ENCODE data around the gene MICB. TPM values are rescaled to one million over a fixed set of nuclear protein-coding genes. Genes with fewer than 3 reads are reported as not detected.
A peak's percentile ranks its signal among the peaks of the same experiment; 100 is the strongest.

Gene MICB
- total RNA-seq, 6 experiments from 2014 or later = 0.48 to 2.0 (median 1.2) TPM

DNA sequence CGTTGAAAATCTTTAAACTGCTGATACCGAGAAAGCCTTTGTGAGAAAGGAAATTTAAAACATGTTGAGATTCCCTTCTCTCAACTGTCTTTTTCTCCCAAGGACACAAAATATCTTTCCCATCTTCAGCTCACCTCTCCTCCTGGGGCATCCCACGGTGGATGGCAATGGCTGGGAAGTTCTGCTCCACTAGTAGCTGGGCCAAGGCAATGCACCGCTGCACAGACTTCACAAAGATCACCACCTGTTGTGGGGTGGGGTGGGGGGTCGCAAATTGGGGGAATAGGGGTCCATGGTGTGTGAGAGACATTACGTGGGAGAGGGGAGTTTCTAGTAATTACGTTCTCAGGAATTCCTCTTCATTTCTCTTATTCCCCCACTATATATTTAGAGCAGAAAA is 33.2 kb downstream of the MICB start:
- WGBS (ENCODE audit: insufficient coverage, low coverage, low lambda C conversion rate, missing lambda C conversion rate) = 92% methylated on average over 5 of the region's 7 CpGs
- TF ChIP-seq, protein P1, sequence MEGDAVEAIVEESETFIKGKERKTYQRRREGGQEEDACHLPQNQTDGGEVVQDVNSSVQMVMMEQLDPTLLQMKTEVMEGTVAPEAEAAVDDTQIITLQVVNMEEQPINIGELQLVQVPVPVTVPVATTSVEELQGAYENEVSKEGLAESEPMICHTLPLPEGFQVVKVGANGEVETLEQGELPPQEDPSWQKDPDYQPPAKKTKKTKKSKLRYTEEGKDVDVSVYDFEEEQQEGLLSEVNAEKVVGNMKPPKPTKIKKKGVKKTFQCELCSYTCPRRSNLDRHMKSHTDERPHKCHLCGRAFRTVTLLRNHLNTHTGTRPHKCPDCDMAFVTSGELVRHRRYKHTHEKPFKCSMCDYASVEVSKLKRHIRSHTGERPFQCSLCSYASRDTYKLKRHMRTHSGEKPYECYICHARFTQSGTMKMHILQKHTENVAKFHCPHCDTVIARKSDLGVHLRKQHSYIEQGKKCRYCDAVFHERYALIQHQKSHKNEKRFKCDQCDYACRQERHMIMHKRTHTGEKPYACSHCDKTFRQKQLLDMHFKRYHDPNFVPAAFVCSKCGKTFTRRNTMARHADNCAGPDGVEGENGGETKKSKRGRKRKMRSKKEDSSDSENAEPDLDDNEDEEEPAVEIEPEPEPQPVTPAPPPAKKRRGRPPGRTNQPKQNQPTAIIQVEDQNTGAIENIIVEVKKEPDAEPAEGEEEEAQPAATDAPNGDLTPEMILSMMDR (IDR thresholded peaks at IDR 0.05) = no peak
- no peak for TF ChIP-seq POLR2A (IDR thresholded peaks at IDR 0.05)
- intact Hi-C loops (cut with DNase I) = no loop called here
- no peaks in the 10 kb centered on the region for H3K27me3 ChIP-seq
- no peaks in the 10 kb centered on the region for H3K9me3 ChIP-seq
- no peaks in the 10 kb centered on the region for H3K4me1 ChIP-seq
- no peak overlapping the region for H3K27ac ChIP-seq
- peaks cover 12 to 63% (median 36%) of the 10 kb centered on the region in 4 donors for H3K36me3 ChIP-seq
- no peak overlapping the region for H3K4me3 ChIP-seq
- DNase-seq (no peak), ATAC-seq (no peak)

GRCh38 chr6:31531771-31532643 is 34.1 kb downstream of the MICB start:
- peaks cover 12 to 72% (median 40%) of the 10 kb centered on the region in 4 donors for H3K36me3 ChIP-seq
- intact Hi-C loops (cut with DNase I) = no loop called here
- no peak for TF ChIP-seq POLR2A (IDR thresholded peaks at IDR 0.05)
- TF ChIP-seq, protein P1 (IDR thresholded peaks at IDR 0.05) = no peak
- WGBS (ENCODE audit: insufficient coverage, low coverage, low lambda C conversion rate, missing lambda C conversion rate) = 75% methylated on average over 8 of the region's 9 CpGs
- no peaks in the 10 kb centered on the region for H3K27me3 ChIP-seq
- H3K4me1 ChIP-seq = no peaks in the 10 kb centered on the region
- no peak overlapping the region for H3K4me3 ChIP-seq
- DNase-seq = no peak
- H3K9me3 ChIP-seq = no peaks in the 10 kb centered on the region
- H3K27ac ChIP-seq = no peak overlapping the region
- no peak for ATAC-seq

DNA sequence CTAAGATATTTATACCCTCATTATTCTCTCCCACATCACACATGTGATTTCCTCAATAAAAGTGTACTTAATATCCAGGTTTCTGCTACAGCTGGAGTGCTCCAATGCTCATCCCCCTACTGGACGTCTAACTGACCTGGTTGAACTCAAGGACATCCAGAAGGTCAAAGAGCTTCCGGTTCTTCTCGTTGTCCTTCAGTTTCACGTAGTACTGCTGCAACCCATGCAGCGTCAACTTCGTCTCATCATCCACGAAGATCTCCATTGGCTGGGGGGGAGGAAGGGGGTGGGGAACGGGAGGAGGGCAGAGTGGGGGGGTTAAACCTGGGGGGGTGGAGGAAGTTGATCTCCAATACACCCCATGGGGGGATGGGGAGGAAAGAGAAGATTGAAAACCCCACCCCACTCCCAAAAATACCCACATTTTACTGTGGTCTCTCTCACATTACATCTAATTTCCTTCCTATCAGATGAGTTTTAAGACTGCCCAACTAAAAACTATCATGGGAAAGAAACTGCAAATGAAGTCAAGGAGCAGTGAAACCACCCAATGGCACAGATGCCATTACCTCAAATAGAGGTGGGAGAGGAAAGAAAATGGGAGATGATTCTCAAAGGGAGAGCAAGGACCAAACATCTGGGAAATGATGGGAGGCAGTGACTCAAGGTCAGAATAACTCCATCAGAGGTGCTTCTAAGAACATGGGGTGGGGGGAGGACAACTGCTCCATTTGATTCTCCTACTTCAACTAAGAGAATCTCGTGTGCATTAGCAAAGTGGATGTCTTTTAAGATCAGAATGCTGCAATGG is 34.9 kb downstream of the MICB start:
- H3K4me3 ChIP-seq = no peak overlapping the region

GRCh38 chr6:31533455-31533841 is 35.5 kb downstream of the MICB start:
- no peaks in the 10 kb centered on the region for H3K9me3 ChIP-seq
- TF ChIP-seq, protein P1 (IDR thresholded peaks at IDR 0.05) = no peak
- H3K4me1 ChIP-seq = peaks cover 0 to under 1% (median 0%) of the 10 kb centered on the region in 4 donors
- ATAC-seq (no peak), DNase-seq (no peak)
- peaks cover 12 to 86% (median 47%) of the 10 kb centered on the region in 4 donors for H3K36me3 ChIP-seq
- no peak overlapping the region for H3K4me3 ChIP-seq
- H3K27ac ChIP-seq = no peak overlapping the region
- H3K27me3 ChIP-seq = no peaks in the 10 kb centered on the region
- WGBS (ENCODE audit: insufficient coverage, low coverage, low lambda C conversion rate, missing lambda C conversion rate) = 86% methylated on average over 1 of the region's 1 CpG
- intact Hi-C loops (cut with DNase I) = no loop called here

More for the DNA sequence above, 34.9 kb downstream of the MICB start:
- 56% methylated on average over 8 of the region's 9 CpGs for WGBS (ENCODE audit: insufficient coverage, low coverage, low lambda C conversion rate, missing lambda C conversion rate)
- DNase-seq (no peak), ATAC-seq (peak in 2 of 4 donors; percentile 18 to 25)
- Histone ChIP-seq H3K27ac (no peak overlapping the region), H3K4me1 (no peaks in the 10 kb centered on the region), H3K27me3 (no peaks in the 10 kb centered on the region), H3K9me3 (no peaks in the 10 kb centered on the region), H3K36me3 (peaks cover 12 to 80% (median 43%) of the 10 kb centered on the region in 4 donors)
- intact Hi-C loops (cut with DNase I) = no loop called here
- TF ChIP-seq POLR2A (IDR thresholded peaks at IDR 0.05) = no peak
